Measurements from ENCODE around the gene GMPPA. TPM values are rescaled to one million over a fixed set of nuclear protein-coding genes. Genes with fewer than 3 reads are reported as not detected.
A peak's percentile ranks its signal among the peaks of the same experiment; 100 is the strongest.

GMPPA gene
- total RNA-seq, 1 experiment from 2014 or later: 40.2 TPM

DNA sequence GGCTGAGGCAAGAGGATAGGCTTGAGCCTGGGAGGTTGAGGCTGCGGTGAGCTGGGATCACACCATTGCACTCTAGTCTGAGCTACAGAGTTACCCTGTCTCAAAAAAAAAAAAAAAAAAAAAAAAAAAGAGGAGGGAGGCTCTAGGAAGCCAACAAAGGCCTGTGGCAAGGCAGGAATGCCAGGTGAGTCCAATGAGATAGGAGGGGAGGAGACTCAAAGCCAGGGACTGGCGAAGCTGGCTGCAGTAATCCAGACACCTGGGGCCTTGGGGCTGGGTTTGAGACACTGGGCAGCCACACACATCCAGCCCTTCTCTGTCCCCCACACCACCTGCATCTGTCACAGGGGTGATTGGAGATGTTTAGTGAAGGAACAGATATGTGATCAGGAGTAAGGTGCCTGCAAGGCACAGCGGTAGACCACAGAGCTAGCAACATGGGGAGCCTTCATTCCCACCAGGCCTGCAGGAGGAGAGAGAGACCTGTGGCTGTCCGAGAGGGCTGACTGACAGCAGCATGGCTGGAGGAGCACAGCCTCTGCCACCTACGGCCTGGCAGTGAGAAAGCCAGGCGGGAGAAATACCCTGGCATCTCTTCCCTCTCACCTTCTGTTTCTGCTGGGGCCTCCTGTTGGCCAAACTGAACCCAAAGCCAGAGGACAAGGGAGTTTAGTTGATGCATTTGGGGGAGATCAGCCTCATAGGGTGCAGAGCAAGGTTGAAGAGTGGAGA lies 35.4 kb downstream of the GMPPA start:
- no peak for DNase-seq (ENCODE audit: extremely low read depth, low read depth)

DNA sequence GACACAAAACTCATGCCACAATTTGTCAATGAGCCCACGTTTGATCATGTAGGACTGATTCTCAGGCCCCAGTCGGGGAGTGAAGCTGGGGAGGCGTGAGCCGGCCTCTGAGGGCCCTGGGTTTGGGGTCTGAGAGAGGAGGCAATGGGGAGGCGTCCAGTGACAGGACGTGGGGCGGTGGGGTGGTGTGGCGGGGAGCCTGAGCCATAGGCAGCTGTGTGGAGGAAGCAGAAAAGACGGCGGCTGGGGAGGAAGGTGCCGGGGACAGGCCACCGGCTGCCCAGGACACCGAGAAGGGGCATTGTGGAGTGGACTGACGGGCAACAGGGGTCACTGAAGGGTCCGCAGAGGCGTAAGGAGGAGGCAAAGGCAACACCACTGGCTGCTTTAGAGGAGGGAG lies 37.7 kb downstream of the GMPPA start:
- no peak for DNase-seq (ENCODE audit: extremely low read depth, low read depth)

DNA sequence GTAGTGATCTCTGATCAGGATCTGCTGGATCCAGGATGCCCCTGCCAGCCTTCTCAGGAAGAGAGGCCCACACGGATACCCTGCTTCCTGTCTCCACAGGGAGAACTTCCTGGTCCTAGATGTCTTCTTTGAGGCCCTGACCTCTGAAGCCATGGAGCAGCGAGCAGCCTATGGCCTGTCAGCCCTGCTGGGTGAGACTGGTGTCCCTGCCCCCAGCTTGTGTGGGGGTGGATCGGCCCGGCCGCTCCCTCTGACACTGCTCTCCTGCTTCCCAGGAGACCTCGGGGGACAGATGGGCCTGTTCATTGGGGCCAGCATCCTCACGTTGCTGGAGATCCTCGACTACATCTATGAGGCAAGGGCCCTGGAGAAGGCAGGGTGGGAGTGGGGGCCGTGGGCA lies 38.3 kb downstream of the GMPPA start:
- DNase-seq (ENCODE audit: extremely low read depth, low read depth): no peak

- DNase-seq (ENCODE audit: extremely low read depth, low read depth): no peak
These were observed 39.2 kb downstream of the GMPPA start for GRCh38 chr2:219537657-219538488.

GRCh38 chr2:219538504-219538951 lies 39.8 kb downstream of the GMPPA start:
- DNase-seq (ENCODE audit: extremely low read depth, low read depth): no peak

- DNase-seq (ENCODE audit: extremely low read depth, low read depth): no peak
These were observed 40.5 kb downstream of the GMPPA start for GRCh38 chr2:219538956-219539788.

DNA sequence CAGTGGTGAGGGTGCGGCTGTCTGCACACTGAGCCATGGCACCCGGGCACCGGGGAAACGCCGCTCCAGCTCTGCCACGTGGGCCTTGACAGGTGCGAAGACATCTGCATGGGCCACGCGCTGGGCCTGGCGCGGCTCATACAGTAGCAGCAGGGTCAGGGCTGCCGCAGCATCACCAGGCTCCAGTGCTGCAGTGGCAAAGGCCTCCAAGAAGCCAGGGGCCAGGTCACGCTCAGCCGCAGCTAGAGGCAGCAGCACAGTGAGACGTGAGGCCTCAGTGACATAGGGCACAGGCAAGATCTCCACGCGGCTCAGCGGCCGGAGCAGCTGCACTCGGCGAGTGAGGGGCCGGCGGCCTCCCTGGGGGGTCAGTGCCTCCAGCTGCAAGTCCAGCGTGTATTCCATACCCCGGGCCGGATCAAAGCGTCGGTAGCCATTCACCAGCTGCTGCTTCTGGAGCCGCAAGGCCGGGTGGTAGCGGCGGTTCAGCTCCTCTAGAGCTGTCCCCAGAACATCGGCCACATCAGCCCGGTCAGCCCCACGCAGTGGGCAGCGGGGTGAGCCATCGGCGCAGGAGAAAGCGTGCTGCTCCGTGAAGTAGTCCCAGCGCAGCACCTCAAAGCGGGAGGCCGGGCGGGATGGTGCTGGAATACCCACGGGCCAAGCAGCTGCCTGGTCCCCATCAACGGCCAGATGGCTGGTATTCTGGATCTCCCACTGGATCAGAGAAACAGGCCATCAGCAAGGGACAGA lies 41.4 kb downstream of the GMPPA start:
- DNase-seq (ENCODE audit: extremely low read depth, low read depth): no peak

- no peak for DNase-seq (ENCODE audit: extremely low read depth, low read depth)
These were observed 42.3 kb downstream of the GMPPA start for GRCh38 chr2:219540784-219541504.

GRCh38 chr2:219541611-219542180 lies 43.0 kb downstream of the GMPPA start:
- DNase-seq (ENCODE audit: extremely low read depth, low read depth): peak; percentile 75

DNA sequence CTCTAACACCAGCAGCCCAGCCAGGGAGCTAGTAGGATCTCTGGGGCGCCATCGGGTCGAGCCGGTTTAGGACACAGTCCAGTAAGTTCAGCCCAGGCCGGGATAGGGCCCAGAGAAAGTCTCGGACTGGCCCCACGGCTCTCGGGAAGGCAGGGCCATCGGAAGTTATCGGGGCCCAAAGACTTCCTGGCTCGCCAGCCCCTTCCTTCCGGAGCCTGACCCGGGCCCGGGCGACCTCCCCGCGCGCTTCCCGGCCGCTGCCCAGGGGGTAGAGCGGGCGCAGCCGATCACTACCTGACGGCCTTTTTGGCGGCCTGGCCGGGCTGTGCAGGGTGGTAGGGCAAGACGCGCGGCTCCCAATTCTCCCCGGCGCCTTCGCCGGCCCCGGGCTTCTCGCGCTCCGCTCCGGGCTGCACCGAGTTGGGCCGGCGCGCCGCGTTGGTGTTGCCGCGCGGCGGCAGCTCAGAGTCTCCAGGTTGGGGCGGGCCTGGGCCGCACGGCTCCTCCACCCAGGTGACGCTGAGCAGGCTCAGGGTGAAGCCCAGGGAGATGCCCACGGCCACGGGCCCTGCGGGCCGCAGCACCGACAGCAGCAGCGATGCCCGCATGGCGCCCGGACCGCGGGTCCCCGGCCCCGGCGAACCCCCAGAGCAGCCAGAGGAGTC lies 44.4 kb downstream of the GMPPA start:
- no peak for DNase-seq (ENCODE audit: extremely low read depth, low read depth)

DNA sequence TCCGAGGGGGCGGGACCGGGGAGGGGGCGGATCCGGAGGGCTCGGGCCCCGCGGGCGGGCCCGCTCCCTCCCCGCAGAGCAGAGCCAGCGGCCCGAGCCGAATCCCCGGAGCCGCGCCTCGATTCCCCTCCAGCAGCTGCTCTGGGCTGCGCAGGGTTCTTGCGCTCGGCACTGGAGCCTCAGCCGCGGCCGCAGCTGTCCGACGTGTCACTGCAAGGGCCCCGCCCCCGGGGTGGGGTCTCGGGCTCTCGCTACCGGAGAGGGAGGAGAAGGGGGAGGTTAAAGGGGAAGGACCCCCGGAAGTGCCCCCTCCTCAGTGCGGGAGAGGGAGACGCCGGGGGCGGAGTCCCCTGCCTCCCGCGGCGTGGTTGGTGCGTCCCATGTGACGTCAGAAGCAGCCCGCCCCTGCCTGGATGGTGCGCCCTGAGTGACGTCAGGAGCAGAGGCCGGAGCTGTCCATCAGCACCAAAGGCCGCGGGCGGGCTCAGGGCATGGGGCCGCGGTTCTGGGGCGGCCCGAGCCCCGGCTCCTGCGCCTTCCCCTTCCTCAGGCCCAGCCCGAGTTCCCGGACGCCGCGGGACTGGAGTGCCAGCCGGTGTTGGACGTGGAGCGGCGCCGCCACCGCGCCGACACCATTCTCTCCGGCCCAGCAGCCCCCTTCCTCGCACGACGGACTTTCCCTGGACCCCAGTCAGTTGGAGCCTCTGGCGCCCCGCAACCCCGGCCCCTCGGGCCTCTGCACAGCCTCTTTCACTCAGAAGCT lies 45.1 kb downstream of the GMPPA start, which contains the start of the genes CHPF and TMEM198:
TSS of gene CHPF (minus strand) at position 214 of the 763 bp plus-strand sequence. CDS start 271 bp downstream, outside the sequence.
TSS of gene TMEM198 (plus strand) at position 433 of the 763 bp plus-strand sequence. CDS start 700 bp downstream, outside the sequence.
- peak; percentile 98 for DNase-seq (ENCODE audit: extremely low read depth, low read depth)

DNA sequence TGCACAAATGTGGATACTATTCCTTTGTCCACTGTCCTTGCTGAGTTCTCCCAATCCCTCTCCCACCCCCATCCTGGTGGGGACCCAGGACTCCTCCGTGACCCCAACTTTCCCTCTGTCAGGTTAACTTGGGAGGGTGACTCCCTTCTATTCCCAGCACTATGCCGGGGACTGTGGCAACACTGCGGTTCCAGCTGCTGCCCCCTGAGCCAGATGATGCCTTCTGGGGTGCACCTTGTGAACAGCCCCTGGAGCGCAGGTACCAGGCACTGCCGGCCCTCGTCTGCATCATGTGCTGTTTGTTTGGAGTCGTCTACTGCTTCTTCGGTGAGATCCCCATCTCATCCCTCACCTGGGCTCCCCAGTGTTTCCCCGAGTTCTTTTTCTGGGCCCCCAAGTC lies 45.9 kb downstream of the GMPPA start:
- no peak for DNase-seq (ENCODE audit: extremely low read depth, low read depth)

DNA sequence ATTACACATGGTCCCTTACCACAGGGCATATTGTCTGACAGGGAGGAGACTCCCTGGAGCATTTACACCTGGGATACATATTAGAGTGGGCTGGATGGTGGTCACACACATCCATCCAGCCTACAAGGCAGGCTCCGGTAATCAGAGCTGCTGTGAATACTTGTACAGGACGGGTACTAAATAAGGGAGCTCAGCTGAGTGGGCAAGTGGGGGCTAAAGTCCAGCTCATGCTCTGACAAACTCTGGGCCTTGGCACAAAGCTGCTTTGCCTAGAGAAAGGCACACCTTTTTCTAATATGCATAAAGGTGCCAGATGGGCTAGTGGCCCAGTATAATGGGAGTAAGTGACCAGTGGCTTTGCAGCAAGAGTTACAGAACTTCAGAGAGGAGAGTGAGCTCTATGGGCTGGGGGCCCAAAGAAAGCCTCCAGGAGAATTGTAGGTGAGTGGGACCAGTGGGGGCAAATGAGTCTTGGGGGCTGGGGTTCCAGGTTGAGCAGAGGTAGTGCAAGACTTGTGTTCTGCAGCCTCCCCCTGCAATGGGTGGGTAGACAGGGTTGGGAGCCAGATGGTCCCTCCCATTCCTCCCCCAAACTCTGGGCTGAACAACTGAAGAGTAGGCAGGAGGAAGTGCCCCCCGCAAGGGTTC lies 46.7 kb downstream of the GMPPA start:
- no peak for DNase-seq (ENCODE audit: extremely low read depth, low read depth)

- DNase-seq (ENCODE audit: extremely low read depth, low read depth): no peak
These were observed 47.3 kb downstream of the GMPPA start for GRCh38 chr2:219545943-219546352.

DNA sequence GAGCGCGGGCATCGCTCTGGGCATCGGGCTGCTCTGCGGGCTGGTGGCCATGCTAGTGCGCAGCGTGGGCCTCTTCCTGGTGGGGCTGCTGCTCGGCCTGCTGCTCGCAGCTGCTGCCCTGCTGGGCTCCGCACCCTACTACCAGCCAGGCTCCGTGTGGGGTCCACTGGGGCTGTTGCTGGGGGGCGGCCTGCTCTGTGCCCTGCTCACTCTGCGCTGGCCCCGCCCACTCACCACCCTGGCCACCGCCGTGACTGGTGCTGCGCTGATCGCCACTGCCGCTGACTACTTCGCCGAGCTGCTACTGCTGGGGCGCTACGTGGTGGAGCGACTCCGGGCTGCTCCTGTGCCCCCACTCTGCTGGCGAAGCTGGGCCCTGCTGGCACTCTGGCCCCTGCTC lies 48.9 kb downstream of the GMPPA start:
- no peak for DNase-seq (ENCODE audit: extremely low read depth, low read depth)

DNA sequence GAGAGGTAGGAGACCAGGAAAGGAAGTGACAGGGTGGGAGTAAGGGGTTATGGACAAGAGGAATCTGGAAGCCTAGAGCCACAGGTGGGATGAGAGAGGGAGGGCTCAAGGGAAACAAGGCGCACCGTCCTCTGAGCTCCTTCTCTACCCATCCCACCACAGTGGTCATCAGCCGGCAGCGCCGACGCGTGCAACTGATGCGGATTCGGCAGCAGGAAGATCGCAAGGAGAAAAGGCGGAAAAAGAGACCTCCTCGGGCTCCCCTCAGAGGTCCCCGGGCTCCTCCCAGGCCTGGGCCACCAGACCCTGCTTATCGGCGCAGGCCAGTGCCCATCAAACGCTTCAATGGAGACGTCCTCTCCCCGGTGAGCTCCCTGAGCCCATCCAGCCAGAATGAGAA lies 50.3 kb downstream of the GMPPA start:
- DNase-seq (ENCODE audit: extremely low read depth, low read depth): no peak

DNA sequence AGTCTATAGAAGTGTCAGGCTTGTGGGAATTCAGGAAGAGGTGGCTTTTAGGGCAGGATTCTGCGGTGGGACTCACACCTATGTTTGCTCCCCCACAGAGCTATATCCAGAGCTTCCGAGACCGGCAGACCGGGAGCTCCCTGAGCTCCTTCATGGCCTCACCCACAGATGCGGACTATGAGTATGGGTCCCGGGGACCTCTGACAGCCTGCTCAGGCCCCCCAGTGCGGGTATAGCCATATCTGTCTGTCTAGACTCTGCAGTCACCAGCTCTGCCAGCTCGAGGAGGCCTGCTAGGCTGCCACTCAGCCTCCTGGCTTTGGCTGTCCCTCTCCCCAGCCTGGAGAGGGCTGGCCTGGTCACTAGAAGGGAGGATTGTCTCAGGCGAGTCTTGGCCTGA lies 50.9 kb downstream of the GMPPA start:
- no peak for DNase-seq (ENCODE audit: extremely low read depth, low read depth)
